Activated CD4-positive, CD25-positive, alpha-beta regulatory T cell treated with anti-CD3 and anti-CD28 coated beads, Interleukin-2, amount 50 U/mL, for 16 hours (primary cell): ENCODE data around the gene CPAMD8.
"Not testable (repeated sequence)": the region's sequence is repeated elsewhere in the genome, so short reads cannot be mapped to it uniquely, and the experiment has no call there.

Source experiments
- DNase-seq: peaks from one replicate; pipeline ENCODE4 v3.0.0-alpha.2; 2020; ENCODE audit warnings: low read depth, low spot score

Gene CPAMD8

DNA sequence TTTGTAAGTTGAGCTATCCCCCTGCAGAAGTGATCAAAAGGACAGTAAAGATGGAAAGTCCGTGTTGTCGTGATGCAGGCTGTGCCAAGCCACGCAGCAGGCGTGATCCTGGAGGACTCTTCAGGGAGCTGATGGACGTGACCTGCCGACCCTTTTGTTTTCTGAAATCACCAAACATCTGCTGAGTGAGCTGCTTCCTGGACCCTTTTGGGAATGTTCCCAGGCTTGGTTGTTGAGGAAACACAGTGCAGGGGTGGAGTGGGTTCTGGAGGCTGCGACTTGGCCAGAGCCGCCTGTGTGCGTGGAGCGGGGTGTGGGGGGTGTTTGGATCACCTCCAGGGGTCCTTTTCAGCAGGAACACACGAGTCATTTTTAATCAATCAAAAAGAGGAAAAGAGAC lies 15.4 kb upstream of the CPAMD8 start:
- no peak for DNase-seq

DNA sequence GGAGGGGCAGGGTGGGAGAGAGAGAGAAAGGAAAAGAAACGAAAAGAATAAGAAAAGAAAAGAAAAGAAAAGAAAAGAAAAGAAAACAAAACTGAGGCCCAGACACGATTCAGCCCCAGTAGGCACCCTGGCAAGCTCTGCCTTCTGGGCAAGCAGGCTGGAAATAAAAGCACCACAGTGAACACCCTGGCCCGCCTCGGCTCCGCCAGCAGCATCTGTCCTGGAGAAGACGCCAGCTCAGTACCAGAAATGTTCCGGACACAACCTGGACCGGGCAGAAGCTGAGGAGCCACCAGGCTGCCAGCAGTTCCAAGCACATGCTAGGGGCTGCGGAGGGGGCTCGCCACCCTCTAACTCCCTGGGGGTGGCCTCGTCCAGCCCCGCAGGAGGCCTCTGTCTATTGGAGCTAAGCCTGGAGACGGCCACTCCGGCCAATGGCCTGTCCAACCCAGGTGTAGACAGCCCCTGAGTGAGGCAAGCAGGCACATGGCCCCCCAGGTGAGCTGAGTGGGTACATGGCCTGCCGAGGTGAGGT lies 11.4 kb upstream of the CPAMD8 start:
- DNase-seq, result no peak

DNA sequence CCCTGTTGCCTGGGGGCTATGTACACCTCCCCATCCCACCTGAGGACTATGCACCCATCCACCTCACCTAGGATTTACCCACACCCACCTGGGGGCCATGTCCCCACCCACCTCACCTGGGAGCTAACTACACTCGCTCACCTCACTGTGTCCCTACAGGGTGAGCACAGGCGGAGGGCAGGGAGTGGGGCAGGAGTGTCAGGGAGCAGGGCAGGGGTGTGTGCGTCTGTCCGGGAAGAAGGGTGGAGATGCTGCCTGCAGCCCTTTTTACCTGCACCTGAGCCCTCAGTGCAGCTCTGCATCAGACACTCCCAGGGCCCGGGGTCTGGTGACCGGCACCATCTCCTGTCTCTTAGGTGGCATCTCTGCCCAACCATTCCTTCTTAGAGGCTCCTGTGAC lies 10.6 kb upstream of the CPAMD8 start:
- no peak for DNase-seq

DNA sequence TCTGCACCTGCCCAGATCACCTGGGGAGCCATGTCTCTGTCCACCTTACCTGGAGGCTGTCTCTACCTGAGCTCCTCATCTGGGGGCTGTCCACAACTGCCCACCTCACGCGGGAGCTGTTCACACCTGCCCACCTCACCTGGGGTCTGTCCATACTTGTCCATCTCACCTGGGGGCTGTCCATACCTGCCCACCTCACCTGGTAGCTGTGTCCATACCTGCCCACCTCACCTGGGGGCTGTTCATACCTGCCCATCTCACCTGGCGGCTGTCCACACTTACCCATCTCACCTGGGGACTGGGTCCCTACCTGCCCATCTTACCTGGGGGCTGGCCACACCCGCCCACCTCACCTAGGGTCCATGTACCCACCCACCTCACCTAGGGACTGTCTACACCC lies 10.0 kb upstream of the CPAMD8 start:
- no peak for DNase-seq

DNA sequence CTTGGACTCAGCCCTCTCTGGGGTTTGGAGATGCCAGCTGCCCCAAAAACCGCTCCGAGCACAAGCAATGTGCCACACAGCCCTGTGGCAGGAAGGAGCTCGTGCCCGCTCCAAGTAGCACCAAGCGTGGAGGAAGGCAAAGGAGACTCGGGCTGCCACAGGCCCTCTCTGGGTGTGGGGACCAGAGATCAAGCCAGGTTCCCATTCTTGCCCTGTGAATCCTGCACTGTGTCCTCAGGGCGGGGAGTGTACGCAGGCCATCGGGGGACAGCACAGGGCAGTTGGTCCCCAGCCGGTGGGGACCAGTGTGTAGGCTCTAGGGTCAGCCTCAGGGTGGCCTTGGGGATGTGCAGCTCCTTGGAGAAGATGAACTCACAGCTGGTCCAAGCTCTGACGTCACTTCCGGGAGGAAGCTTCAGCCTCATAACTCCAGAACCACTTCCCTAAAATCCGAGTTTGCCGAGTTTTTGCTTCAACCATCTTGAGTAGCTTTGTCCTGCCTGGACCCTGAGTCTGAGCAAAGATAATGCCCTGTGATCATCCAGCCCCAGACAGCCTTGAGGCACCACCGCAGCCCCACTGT lies 9.3 kb upstream of the CPAMD8 start:
- DNase-seq, result no peak

DNA sequence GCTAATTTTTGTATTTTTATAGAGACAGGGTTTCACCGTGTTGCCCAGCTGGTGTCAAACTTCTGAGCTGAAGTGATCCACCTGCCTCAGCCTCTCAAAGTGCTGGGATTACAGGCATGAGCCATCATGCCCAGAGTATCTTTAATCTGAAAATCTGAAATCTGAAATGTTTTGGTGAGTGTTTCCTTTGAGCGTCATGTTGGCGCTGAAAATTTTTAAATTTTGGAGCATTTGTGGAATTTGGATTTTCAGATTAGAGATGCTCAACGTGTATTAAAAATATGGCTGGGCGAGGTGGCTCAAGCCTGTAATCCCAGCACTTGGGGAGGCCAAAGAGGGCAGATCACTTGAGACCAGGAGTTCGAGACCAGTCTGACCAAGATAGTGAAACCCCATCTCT lies 5.1 kb upstream of the CPAMD8 start:
- no peak for DNase-seq

DNA sequence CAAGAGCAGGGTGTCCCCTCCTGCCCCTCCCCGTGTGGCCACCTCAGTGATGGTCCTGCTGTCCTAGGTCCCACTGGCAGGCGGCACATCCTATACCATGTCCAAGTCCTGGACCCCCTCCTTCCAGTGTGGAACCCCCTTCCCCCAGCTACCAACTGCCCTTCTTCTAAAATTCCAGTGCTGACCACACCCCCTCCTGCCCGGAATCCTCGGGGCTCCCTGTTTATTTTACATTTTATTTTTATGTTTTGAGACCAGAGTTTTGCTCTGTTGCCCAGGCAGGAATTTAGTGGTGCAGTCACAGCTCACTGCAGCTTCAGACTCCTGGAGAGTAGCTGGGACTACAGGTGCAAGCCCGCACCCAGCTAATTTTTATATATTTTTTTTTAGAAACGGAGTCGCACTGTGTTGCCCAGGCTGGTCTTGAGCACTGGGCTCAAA lies 945 bp upstream of the CPAMD8 start:
- DNase-seq, result no peak

DNA sequence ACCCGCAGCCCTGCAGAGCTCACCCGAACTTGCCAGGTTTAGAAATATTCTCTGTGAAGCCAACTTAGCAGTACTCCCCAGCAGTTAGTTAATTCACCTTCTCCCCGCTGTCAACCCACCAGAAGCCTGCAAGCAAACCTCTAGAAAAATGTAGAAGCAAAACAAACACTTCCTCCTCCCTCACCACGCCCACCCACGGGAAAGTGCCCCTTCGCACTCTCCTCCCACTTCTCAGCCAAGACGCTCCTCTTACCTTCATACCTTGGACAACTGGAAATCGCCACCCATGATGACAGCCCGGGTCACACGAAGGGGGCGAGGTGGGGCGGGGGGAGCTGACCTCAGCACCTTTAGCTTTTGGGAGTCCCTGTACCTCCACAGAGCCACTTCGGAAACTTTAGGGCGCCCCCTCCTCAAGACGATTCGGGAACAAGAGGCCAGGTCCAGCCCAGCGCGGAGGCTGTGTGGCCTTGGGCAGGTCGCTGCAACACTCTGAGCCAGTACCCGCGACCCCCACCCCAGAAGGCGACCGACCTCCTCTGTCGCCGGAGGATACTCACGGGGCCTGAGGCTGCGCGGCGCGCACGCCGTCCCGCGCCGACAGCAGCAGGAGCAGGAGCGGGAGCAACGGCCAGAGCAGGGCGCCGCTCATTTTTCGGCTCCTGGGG lies 485 bp downstream of the CPAMD8 start:
- no peak for DNase-seq

DNA sequence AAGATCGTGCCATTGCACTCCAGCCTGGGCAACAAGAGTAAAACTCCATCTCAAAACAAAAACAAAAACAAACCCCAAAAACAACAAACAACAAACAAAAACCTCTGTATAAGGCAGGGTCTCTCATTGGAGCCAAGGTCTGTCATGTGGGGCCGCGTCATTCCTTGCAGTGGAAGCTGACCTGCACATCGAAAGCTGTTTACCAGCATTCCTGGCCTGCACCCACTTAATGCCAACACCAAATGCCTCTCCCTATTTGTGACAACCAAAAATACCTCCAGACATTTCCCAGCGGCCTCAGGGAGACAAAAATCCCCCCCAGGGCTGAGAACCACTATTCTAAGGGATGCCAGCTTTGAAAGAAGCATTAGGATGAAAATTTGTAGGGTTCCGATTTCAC lies 1.2 kb downstream of the CPAMD8 start:
- no peak for DNase-seq

DNA sequence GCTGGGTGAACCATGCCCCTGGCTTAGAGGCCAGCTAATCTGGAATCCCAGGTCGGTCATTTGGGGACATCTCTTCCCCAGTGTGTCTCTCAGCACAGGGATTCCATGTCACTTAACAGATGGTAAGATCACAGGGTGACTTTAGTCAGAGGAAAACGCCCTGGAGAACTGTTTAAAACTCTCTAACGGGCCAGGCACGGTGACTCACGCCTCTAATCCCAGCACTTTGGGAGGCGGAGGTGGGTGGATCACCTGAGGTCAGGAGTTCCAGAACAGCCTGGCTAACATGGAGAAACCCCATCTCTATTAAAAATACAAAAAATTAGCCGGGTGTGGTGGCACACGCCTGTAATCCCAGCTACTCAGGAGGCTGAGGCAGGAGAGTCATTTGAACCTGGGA lies 1.7 kb downstream of the CPAMD8 start:
- DNase-seq, result not testable (repeated sequence)

DNA sequence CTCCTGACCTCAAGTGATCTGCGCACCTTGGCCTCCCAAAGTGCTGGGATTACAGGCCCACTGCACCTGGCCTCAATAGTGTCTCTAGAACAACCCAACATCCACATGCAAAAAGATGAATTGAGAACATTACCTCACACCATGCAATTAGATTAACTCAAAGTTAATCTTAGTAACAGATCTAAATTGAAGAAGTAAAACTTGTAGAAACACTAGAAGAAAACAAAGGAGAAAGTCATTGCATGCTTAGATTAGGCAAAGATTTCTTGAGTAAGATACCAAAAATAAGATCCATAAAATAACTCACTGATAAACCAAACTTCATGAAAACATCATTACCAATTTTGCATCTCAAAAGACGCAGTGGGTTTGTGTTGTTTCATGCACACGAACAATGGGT lies 2.8 kb downstream of the CPAMD8 start:
- no peak for DNase-seq

DNA sequence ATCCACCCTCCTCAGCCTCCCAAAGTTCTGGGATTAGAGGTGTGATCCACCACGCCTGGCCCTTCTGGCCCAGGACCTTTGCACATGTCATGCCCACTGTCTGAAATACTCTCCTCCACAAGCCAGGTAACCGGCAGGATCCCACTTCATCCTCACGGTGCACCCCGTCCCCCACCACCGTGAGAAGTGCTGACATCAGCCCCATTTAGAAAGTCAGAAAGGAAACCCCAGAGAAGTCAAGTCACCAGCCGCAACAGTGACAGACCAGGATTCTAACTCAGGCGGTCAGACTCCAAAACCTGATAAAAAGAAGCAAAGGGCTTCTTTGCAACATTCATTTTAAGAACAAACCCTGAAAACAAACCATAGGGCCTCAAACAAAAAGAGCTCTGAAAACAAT lies 3.9 kb downstream of the CPAMD8 start:
- no peak for DNase-seq

DNA sequence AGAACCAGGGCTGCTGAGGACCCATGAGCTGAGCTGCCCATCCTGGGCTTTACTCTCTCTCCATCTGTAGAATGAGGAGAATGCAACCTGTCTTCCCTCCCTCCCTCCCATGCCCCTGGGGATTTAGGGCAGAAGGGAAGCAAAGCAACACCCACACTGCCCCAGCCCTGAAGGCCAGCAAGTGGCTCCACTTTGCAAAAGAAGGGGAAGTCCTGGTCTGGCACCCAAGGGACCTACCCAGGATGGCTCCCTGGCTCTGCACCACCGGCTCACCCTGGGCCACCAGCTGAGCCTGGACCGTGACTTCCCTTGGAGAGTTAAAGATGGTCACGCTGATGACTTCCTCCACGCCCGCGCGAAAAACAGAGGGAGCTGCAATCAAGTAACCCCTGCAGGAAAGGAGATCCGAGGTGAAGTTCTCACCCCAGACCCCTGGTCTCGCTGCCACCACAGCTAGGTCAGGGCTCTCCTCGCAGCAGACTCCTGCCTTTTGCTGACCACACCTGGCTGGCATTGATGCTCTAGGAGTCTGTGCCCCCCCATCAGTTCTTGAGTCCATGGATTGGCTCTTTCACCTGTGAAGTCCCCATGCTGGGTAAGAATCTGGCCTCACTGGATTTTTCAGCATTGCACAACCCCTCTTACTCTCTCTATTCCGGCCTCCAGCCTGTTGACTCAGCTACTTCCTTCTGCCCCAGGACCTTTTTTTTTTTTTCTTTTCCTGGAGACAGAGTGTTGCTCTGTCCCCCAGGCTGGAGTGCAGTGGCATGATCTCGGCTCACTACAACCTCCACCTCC lies 4.6 kb downstream of the CPAMD8 start:
- DNase-seq, result no peak

DNA sequence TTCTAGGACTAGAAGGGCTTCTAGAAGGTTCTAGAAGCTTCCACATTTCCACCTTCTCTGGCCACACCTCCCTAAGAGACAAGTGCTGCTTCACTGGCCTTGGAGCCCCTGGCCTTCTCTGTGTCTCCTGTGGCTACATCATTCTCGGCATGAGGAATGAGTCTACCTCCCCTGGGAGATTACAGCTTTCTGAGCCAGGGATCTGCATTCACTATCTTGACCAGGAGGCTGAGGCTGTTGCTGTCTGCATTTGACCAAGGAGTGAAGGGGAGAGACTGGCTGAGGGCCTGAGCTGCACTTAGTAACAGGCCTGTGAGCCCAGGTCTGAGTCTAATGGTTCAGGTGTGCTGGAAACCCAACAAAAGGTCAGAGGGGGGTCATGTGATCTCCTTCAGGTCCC lies 5.3 kb downstream of the CPAMD8 start:
- no peak for DNase-seq

DNA sequence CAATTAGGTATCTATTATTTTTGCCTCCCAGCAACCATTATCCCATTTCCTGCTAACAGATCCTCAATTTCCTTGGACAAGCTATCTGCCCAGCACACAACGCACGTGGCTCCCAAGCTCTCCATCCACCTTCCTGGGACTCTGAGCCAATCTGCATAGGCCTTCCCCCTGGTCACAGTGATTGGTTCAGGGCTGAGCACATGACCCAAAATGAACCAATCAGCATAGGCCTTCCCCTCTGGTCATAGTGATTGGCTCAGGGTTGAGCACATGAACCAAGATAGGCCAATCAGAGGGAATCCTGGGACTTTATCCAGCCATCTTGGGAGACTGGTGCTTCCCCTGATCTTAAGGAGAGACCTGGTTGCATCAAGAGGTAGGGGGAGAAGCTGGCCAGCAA lies 5.8 kb downstream of the CPAMD8 start:
- DNase-seq, result no peak

DNA sequence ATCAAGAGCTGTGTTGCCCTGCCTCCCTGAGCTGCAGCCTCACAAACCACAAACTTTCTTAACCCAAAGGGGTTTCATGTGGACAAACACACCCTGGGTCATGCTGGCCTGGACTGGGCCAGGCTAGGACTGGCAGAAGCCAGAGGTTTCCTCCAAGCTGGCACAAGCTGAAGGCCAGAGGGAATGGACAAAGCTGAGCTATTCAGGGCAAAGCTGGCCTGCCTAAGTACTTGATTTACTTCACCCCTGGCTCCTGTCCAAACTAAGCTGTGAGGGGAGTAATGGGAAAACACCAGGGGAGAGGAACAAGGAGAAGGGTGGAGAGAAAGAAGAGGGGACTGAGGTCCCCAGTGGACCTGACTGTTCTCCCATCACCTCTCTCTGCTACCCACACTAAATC lies 6.2 kb downstream of the CPAMD8 start:
- no peak for DNase-seq

DNA sequence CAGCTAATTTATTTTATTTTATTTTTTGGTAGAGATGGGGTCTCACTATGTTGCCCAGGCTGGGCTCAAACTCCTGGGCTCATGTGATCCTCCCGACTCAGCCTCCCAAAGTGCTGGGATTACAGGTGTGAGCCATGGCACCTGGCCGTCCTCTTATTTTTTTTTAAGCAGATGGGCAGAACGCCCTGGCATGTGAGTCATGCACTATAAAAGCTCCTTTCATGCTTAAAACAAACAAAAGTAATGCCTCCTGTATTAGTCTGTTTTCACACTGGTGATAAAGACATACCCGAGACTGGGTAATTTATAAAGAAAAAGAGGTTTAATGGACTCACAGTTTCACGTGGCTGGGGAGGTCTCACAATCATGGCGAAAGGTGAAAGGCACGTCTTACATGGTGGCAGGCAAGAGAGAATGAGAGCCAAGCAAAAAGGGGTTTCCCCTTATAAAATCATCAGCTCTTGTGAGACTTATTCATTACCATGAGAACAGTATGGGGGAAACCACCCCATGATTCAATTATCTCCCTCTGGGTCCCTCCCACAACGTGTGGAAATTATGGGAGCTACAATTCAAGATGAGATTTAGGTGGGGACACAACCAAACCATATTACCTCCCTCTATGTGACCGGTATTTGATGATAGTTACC lies 12.3 kb downstream of the CPAMD8 start:
- not testable (repeated sequence) for DNase-seq

DNA sequence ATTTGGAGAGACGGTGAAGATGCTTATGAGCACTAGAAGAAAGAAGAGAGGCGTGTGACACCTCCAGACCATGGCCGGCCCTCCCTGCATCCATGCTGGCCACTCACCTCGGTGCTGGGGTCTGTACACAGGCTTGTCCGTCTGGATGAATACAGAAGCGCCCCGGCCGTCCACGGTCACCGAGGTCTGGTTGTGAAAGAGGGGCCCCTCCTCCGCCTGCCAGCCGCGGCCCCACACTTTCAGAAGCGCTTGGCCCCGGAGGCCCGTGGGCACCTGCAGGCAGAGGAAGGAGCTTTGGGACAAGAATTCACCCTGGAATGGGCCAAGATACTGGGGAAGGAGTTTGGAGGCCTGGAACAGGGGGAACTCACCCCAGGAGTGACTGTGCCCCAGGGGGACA lies 15.1 kb downstream of the CPAMD8 start:
- no peak for DNase-seq

DNA sequence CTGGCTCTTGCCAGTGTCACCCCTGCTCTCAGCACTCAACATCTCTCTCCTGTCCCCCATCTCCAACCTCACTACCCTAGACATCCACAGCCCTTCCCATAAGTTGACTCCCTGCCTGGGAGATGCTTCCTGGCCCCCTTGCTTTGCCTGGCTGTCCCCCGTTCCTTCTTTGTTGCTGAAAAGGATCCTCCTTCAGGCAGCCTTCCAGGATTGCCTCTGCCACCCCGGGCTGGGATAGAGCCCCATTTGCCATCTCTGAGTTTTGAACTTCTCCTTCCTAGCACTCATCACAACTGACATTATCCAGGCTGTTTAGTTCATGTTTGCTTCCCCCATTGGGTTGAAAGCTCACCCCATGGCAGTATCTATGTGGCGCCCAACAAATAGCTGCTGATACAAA lies 20.0 kb downstream of the CPAMD8 start:
- DNase-seq, result no peak

DNA sequence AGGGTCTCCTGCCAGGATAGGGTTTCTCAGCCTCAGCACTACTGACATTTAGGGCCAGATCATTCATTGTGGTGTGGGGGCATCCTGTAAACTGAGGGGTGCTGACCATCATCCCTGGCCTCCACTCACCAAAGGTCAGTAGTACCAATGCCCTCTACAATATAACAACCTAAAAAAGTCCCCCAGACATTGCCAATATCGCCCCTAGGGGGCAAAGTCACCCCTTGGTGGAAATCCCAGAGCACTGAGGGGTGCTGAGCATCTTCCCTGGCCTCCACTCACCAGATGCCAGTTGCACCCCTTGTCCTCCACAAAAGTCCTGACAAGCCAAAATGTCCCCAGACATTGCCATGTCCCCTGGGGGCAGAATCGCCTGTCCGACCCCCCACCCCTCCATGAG lies 21.6 kb downstream of the CPAMD8 start:
- DNase-seq, result no peak

DNA sequence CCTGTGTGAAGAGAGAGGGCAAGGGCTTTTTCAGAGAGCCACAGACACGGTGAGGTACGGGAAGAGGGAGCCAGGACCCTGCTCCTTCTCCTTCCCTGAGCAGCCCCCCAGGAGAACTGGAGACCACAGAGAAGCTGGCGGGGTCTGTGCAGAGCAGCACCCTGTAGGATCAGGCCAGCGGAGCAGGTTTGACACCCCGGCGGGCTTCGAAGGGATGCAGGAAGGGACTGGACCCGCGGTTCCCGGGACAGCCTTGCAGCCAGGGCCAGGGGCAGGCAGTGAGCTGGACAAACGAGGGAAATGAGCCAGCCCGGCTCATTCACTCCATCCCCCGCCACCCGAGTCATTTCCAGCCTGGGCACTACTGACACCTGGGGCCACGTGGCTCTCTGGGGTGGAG lies 22.2 kb downstream of the CPAMD8 start:
- no peak for DNase-seq

DNA sequence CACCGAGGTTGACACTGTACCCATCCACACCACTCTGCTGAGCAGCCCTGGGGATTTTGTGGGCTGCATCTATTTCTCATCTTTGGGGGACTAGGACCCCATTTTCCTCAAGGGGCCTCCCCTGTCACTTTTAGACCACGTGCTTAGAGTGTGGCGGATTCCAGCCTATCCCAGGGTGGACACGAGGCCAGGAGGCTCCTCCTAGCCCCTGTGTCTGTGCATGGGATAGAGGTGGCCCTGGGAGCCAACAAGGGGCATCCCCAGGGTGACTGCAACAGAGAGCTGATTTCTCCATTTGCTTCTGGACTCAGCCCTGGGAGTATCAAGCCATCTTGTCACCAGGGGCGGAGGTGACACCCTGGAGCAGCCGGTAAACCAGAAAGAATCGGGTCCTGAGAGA lies 24.2 kb downstream of the CPAMD8 start:
- no peak for DNase-seq
